Fibroblast of pulmonary artery (primary cell): ENCODE measurements around the gene C1orf146.

Experiments
- DNase-seq: peaks from one replicate; pipeline ENCODE4 v3.0.0-alpha.2; 2010; ENCODE audit warnings: low read depth
- H3K4me3 ChIP-seq: replicated peaks from 2 replicates; pipeline ENCODE4 v1.5.1; 2011; ENCODE audit warnings: low read depth, mild to moderate bottlenecking, control low read depth, low read length, moderate library complexity
- TF ChIP-seq, protein P1 (sequence below): IDR thresholded peaks from 2 replicates; pipeline ENCODE4 v1.5.1; 2011; ENCODE audit warnings: mild to moderate bottlenecking, control low read depth, low read length, inconsistent platforms; ENCODE audit errors: missing control alignments

The C1orf146 gene

DNA sequence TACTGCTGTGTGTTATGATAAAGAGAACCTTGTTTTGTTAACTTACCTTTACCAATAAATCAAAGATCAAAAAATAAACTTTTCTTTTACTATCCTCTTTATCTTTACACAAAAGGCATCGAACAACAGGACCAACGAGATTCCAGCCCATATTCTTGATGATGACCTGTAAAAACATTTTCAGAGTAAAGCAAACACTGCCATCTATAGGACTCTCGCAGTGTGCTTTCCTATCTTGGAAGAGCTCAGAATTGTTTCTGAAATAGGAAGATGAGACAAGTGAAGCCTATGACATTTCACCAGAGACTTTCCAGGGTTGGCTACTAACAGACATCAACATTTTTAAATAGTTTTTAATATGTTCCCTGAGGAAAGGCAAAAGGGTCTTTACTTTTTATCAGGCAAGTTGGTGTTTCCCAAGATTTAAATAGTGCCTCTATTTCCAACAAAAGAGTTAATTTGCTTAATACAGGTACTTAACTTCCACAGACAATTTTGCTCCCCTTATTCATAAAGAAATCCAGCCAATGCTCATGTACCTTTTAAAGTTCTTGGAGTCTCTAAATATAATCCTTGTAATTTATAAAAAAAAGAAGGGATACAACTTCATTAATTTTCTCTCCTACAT lies 73.8 kb downstream of the C1orf146 start:
- DNase-seq = peak; percentile 83
- TF ChIP-seq, protein P1, sequence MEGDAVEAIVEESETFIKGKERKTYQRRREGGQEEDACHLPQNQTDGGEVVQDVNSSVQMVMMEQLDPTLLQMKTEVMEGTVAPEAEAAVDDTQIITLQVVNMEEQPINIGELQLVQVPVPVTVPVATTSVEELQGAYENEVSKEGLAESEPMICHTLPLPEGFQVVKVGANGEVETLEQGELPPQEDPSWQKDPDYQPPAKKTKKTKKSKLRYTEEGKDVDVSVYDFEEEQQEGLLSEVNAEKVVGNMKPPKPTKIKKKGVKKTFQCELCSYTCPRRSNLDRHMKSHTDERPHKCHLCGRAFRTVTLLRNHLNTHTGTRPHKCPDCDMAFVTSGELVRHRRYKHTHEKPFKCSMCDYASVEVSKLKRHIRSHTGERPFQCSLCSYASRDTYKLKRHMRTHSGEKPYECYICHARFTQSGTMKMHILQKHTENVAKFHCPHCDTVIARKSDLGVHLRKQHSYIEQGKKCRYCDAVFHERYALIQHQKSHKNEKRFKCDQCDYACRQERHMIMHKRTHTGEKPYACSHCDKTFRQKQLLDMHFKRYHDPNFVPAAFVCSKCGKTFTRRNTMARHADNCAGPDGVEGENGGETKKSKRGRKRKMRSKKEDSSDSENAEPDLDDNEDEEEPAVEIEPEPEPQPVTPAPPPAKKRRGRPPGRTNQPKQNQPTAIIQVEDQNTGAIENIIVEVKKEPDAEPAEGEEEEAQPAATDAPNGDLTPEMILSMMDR = peak; percentile 86
- no peak overlapping the region for H3K4me3 ChIP-seq
